ENCODE data around the gene GUCY1A1.

The GUCY1A1 gene

GRCh38 chr4:155734065-155734464 is 67.4 kb downstream of the GUCY1A1 start:
- ChIA-PET CTCF (no interaction called here), POLR2A (no interaction called here)
- H3K4me1 ChIP-seq (ENCODE audit: control insufficient read depth, insufficient read depth, low read length) = no peaks in the 10 kb centered on the region
- no peak overlapping the region for H3K4me3 ChIP-seq (ENCODE audit: low read depth, low read length)
- no peaks in the 10 kb centered on the region for H3K36me3 ChIP-seq (ENCODE audit: control insufficient read depth in 2 of 2, insufficient read depth in 1 of 2, low read length in 2 of 2)
- TF ChIP-seq MEIS1 (CRISPR knock-in tag; IDR thresholded peaks at IDR 0.05; ENCODE audit: borderline replicate concordance) (no peak), ZNF585B (tag by site-specific recombination; IDR thresholded peaks at IDR 0.05) (no peak), ZSCAN30 (tag by site-specific recombination; IDR thresholded peaks at IDR 0.05) (no peak), TCF7L2 (IDR thresholded peaks at IDR 0.05; ENCODE audit: borderline replicate concordance, low read depth, low read length) (no peak), HOXC10 (CRISPR knock-in tag; IDR thresholded peaks at IDR 0.05) (no peak), ZNF560 (tag by site-specific recombination; IDR thresholded peaks at IDR 0.05; ENCODE audit: borderline replicate concordance) (no peak), ZBTB17 (tag by site-specific recombination; IDR thresholded peaks at IDR 0.05) (no peak), ZNF624 (tag by site-specific recombination; IDR thresholded peaks at IDR 0.05) (no peak), SCRT2 (tag by site-specific recombination; IDR thresholded peaks at IDR 0.05) (no peak)
- H3K9me3 ChIP-seq (ENCODE audit: control insufficient read depth, insufficient read depth, low read depth, low read length) = no peaks in the 10 kb centered on the region
- no peak overlapping the region for H3K27ac ChIP-seq (ENCODE audit: extremely low read depth, low read depth, low read length)

GRCh38 chr4:155734951-155735350 is 68.3 kb downstream of the GUCY1A1 start:
- Histone ChIP-seq H3K4me3 (ENCODE audit: low read depth, low read length) (no peak overlapping the region), H3K4me1 (ENCODE audit: control insufficient read depth, insufficient read depth, low read length) (no peaks in the 10 kb centered on the region), H3K36me3 (ENCODE audit: control insufficient read depth in 2 of 2, insufficient read depth in 1 of 2, low read length in 2 of 2) (no peaks in the 10 kb centered on the region), H3K27ac (ENCODE audit: extremely low read depth, low read depth, low read length) (no peak overlapping the region), H3K9me3 (ENCODE audit: control insufficient read depth, insufficient read depth, low read depth, low read length) (no peaks in the 10 kb centered on the region)
- CTCF ChIA-PET = no interaction called here
- no peak for TF ChIP-seq MEIS1 (CRISPR knock-in tag; IDR thresholded peaks at IDR 0.05; ENCODE audit: borderline replicate concordance)
- TF ChIP-seq ZNF510 (tag by site-specific recombination; IDR thresholded peaks at IDR 0.05; ENCODE audit: insufficient replicate concordance) = no peak
- no peak for TF ChIP-seq ZNF394 (tag by site-specific recombination; IDR thresholded peaks at IDR 0.05; ENCODE audit: borderline replicate concordance)
- TF ChIP-seq ZEB2 (tag by site-specific recombination; IDR thresholded peaks at IDR 0.05) = no peak
- TF ChIP-seq PATZ1 (tag by site-specific recombination; IDR thresholded peaks at IDR 0.05) = no peak
- TF ChIP-seq ZNF654 (tag by site-specific recombination; IDR thresholded peaks at IDR 0.05; ENCODE audit: low read depth) = no peak
- TF ChIP-seq ZNF571 (tag by site-specific recombination; IDR thresholded peaks at IDR 0.05) = no peak
- no peak for TF ChIP-seq ZXDB (tag by site-specific recombination; IDR thresholded peaks at IDR 0.05)
- TF ChIP-seq ZFP37 (tag by site-specific recombination; IDR thresholded peaks at IDR 0.05) = no peak
- no peak for TF ChIP-seq ZNF362 (tag by site-specific recombination; IDR thresholded peaks at IDR 0.05)
- no peak for TF ChIP-seq GLI4 (tag by site-specific recombination; IDR thresholded peaks at IDR 0.05)
- TF ChIP-seq ZNF280C (tag by site-specific recombination; IDR thresholded peaks at IDR 0.05) = no peak
- POLR2A ChIA-PET = no interaction called here

All from HEK293 (cell line).